HPDE6-E6E7 (cell line): ENCODE results near the gene APC2.
A peak's percentile ranks its signal among the peaks of the same experiment; 100 is the strongest.
"Not testable (repeated sequence)": the region's sequence is repeated elsewhere in the genome, so short reads cannot be mapped to it uniquely, and the experiment has no call there.

Source experiments
- DNase-seq: peaks from one replicate; pipeline ENCODE4 v3.0.0; 2011; ENCODE audit warnings: missing footprints; ENCODE audit errors: extremely low spot score

The APC2 gene

GRCh38 chr19:1495051-1495798, 45.3 kb downstream of the APC2 start:
- DNase-seq = no peak

GRCh38 chr19:1495799-1496713, 46.1 kb downstream of the APC2 start:
- no peak for DNase-seq

DNA sequence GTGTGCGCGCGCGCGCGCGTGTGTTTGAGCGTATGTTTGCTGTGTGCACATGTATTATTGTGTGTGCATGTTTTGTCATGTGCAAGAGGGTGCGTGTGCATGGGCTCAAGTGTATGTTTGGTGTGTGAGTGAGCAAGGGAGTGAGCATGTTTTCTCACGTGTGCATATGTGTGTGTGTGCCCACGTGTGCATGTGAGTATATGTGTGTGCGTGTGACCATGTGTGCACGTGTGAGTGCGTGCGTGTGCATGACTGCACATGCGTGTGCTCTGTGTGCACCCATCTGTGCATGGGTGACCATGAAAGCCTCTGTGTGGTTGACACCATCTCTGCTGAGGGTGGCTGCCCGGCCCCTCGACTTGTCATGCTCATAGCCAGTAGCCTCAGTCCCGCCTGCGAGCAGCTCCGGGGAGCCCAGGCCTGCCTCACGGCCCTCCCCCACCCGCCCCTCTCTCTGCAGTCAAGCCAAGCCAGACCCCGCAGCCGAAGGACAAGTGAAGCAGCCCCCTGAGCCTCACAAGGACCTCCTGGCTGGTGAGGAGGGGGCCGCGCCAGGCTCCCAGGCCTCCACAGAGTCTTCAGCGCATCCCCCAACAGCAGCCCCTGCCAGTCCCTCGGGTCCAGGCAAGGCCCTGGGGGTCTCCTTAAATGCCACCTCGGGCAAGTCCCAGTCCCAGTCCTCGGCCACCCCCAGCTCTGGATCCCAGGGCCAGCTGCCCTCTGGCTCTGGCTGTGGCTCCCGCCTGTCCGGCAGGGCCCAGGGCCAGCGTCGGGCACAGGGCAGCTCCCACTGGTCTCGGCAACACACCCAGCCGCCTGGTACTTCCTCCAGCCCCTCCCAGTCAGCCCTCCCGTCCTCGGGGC, 47.0 kb downstream of the APC2 start:
- DNase-seq = no peak

DNA sequence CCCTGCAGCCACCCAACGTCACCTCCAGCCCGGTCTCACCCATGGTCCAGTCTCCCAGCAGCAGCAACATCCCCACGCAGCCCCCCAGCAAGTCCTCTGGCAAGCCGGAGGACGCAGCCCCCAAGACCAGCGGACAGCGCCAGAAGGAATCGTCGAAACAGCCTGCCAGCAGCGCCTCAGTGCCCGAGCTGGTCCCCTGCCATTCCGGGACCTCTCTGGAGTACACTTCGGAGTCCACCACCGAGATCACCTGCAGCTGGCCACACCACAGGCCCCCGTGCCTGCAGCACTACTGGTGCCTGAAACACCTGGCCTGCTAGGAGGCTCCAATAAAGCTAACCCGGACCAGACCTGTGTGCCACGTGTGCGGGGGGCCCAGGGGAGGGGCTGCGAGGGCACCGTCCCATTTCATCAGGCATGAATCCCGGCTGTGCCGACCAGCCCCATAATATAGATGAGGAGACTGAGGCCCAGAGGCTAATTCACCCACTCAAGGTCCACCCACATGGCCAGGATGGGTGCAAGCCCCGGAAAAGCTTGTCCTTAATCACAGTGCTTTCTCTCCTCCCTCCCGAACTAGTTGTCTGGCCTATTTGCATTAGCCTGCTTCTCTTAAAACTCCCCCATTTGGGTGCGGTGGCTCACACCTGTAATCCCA, 47.8 kb downstream of the APC2 start:
- no peak for DNase-seq

DNA sequence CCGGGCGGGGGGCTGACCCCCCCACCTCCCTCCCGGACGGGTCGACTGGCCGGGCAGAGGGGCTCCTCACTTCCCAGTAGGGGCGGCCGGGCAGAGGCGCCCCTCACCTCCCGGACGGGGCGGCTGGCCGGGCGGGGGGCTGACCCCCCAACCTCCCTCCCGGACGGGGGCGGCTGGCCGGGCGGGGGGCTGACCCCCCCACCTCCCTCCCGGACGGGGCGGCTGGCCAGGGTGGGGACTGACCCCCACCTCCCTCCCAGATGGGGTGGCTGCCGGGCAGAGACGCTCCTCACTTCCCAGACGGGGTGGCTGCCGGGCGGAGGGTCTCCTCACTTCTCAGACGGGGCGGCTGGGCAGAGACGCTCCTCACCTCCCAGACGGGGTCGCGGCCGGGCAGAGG, 49.3 kb downstream of the APC2 start:
- not testable (repeated sequence) for DNase-seq

- DNase-seq = no peak
Measured at GRCh38 chr19:1501200-1501595, 51.3 kb downstream of the APC2 start.

DNA sequence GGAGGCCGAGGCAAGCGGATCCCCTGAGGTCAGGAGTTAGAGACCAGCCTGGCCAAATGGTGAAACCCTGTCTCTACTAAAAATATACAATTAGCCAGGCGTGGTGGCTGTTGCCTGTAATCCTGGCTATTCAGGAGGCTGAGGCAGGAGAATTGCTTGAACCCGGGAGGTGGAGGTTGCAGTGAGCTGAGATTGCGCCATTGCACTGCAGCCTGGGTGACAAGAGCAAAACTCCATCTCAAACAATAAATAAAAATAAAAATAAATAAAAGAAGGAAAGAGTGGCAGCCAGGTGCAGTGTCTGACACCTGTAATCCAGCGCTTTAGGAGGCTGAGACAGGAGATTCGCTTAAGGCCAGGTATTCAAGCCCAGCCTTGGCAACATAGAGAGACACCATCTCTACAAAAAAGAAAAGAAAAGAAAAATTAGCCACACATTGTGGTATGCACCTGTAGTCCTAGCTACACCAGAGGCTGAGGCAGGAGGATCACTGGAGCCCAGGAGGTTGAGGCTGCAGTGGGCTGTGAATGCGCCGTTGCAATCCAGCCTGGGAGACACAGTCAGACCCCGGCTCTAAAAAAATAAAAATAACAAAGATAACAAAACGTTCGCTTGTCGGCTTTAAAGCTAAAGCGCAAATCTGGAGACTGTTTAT, 52.6 kb downstream of the APC2 start:
- no peak for DNase-seq

DNA sequence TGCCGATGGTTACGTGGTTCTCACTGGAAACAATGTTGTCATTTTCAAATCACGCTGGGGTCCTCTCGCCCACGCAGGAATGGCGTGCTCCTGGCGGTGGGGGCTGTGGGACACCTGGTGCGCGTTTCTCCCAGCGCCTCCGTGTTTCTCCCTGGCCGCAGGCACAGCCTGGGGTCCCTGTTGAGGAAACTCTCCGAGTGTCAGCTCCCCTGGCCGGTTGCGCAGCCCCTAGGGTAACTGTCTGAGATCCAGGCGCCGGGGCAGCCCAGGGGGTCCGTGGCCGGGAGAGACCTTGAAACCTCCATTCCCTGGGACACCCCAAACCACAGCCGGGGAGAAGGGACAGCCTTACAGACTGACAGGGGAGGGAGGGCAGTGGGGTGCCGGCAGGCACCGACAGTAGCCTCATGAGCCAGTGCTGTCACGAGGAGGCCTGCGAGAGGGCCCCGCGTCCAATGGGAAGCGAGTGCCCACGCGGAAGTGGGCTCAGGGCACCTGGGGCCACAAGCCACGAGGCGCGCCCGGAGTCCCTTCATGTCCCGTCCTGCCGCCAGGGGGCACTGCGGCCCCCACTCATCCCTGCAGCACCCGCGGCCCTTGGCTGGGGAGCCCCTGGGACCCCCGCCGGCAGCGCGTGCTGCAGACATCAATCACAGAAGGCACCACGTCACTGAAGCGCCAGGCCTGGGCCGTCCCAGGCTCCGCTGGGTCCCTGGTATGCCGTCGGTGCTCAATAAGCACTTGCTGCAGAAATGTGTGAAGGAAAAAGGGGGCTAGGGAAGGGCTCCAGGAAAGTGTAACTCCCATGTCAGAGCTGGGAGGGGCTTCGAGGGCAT, 53.4 kb downstream of the APC2 start:
- DNase-seq = no peak

DNA sequence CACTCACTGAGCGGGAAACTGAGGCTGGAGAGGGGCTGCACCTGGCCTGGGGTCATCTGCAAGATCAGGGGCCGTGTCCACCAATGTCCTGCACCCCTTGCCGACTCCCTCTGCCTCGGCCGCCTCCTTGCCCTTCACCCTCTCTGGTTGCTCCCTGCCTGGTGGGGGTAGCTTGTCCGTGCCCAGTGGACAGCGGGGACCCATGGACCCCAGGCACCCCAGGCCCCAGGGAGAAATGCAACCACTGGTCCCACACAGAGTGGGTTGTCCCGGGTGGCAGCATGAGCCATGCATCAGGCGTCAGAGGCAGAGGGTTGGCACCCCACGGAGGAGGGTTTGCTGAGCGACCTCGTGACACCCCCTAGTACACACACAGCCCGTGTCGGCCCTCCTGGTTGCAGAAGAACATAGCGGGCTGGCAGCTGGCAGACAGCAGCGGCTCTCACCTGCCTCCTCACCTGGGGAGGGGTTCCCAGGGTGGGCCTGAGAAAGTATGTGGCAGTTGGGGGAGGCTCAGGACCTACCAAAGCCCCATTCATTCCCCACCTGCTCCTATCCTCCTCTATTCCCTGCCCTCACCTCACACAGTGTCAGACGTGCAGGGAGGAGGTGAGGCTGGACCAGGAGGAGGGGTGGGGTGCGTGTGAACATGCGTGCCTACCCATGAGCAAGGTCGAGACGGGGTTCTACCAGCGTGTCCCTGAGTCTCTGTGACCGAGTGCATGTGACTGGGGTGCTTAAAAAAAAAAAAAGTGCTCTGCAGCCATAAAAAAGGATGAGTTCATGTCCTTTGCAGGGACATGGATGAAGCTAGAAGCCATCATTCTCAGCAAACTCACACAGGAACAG, 54.2 kb downstream of the APC2 start:
- DNase-seq = no peak

GRCh38 chr19:1505012-1505411, 55.1 kb downstream of the APC2 start:
- DNase-seq = no peak

GRCh38 chr19:1505991-1506881, 56.3 kb downstream of the APC2 start:
- no peak for DNase-seq

DNA sequence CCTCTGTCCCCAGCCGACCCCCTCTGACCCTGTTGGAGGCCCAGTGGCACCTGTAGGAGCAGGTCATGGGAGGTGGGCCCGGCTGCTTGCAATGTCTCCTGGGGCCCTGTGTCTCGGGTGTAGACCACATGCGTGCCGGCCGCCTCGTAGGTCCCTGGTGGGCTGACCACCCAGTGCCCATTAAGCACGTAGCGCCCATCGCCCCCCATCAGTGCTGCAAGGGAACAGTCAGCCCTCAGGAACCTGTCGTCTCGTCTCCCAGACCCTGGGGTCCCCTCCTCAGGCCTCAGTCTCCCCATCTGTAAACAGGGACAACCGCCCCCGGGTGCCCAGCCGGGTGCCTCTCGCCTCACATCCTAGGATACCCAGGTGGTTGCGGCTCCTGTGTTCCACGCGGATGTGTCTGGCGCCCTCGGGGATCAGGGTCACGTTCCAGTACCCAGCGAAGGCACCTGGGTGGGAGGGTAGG, 57.3 kb downstream of the APC2 start:
- DNase-seq = no peak

DNA sequence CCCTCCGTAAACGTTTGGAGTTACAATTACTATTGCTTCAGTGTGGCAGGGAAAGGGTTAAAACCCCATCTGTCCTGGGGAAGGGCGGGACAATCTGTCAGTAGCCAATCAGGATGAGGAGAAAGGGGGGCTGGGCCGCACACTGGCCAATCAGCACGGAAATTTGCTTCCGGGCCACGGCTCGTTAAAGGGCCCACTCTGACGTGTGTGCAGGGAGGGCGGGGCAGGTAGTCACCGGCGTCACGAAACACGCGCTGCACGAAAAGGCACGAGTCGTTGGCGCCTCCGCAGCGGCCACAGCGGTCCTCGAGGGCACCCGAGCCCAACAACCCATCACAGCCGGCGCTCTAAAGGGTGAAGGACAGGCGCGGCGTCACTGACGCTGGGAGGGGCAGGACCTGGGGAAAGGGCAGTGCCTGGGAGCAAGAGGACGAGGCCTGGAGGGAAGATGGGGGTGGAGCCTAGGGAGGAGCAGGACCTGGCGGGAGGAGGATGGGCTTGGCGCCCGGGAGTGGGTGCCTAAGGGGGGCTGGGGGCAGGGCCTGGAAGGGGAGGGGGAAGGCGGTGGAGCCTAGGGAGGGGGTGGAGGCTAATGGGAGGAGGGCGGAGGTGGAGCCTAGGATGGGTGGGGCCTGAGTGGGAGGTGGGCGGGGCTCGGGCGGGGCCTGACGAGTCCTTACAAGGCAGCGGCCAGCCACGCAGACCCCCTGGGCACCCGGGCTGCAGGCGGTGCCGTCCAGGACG, 58.0 kb downstream of the APC2 start:
- peak; percentile 96 for DNase-seq

GRCh38 chr19:1508507-1508856, 58.6 kb downstream of the APC2 start:
- DNase-seq = no peak

- DNase-seq = no peak
Measured at GRCh38 chr19:1509602-1510441, 59.9 kb downstream of the APC2 start.

DNA sequence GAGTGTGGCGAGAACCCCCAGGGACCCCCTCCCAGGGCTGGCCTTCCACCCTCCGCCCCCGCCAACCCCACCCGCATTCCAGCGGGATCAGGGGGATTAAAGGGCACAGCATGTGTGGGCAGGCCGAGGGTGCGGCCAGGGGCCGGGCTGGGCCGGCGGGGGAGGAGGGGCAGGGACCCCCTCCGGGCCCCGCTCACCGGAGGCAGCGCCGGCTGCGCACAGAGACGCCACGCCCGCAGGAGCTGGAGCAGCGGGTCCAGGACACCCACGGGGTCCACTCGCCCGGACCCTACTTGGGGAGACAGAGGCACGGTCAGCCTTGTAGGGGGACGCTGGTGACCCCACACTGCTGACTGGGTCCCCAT, 60.5 kb downstream of the APC2 start:
- no peak for DNase-seq

GRCh38 chr19:1510807-1511206, 60.9 kb downstream of the APC2 start:
- no peak for DNase-seq
